A673 (cell line): ENCODE data around the gene ANKRD13A.

Experiments
- CTCF ChIP-seq: fragments of 300-800, 200-600 bp; sonication (generic); conservative IDR thresholded peaks from 2 replicates; pipeline ENCODE4 v1.5.1; 2017; ENCODE audit warnings: low read depth, mild to moderate bottlenecking, antibody characterized with exemption, low read length, moderate library complexity, mixed read lengths
- EZH2 ChIP-seq: fragments of 200-600 bp; sonication (generic); IDR thresholded peaks from 2 replicates; pipeline ENCODE4 v1.6.1; 2017; ENCODE audit warnings: borderline replicate concordance, low read depth, mild to moderate bottlenecking, mixed read lengths, antibody characterized with exemption, low read length; ENCODE audit not compliant: poor library complexity, severe bottlenecking

GRCh38 chr12:110039085-110039807 is 40.0 kb downstream of the ANKRD13A start:
- TF ChIP-seq CTCF = no peak
- TF ChIP-seq EZH2 = no peak
